Suprapubic skin (tissue), 3 donors: ENCODE measurements around the gene ASXL3.

ENCODE experiments used
- EP300 ChIP-seq: sonication (generic); formaldehyde crosslinking; IDR thresholded peaks from one replicate; pipeline ENCODE4 v1.6.1; 2017; ENCODE audit warnings: antibody characterized with exemption
- POLR2A ChIP-seq, 2 donors: fragments of 450-650 bp; IDR thresholded peaks; one replicate each; pipeline ENCODE4 v1.6.1; 2017; ENCODE audit warnings: antibody characterized with exemption in 2 of 2, mild to moderate bottlenecking in 2 of 2, moderate library complexity in 2 of 2
- TF ChIP-seq, protein P1 (sequence below), 2 donors: fragments of 200-600 bp in 1 of 2; fragments of 450-650 bp in 1 of 2; sonication (generic) in 1 of 2; IDR thresholded peaks; one replicate each; pipeline ENCODE4 v1.5.1; 2016 to 2019; ENCODE audit warnings: antibody characterized with exemption in 2 of 2, mild to moderate bottlenecking in 1 of 2, moderate library complexity in 1 of 2

DNA sequence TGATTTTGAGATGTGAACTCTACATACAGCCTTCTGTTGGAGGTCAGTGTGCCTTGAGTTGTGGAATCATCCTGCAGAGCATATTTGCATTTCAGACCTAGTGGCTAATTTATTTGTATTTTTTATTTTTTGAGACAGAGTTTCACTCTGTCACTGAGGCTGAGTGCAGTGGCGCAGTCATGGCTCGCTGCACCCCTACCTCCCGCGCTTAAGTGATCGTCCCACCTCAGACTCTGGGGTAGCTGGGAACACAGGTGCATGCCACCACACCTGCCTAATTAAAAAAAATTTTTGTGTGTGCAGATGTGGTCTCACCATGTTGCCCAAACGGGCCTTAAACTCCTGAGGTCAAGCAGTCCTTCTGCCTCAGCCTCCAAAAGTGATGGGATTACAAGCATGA lies 104.4 kb downstream of the ASXL3 start:
- TF ChIP-seq, protein P1, sequence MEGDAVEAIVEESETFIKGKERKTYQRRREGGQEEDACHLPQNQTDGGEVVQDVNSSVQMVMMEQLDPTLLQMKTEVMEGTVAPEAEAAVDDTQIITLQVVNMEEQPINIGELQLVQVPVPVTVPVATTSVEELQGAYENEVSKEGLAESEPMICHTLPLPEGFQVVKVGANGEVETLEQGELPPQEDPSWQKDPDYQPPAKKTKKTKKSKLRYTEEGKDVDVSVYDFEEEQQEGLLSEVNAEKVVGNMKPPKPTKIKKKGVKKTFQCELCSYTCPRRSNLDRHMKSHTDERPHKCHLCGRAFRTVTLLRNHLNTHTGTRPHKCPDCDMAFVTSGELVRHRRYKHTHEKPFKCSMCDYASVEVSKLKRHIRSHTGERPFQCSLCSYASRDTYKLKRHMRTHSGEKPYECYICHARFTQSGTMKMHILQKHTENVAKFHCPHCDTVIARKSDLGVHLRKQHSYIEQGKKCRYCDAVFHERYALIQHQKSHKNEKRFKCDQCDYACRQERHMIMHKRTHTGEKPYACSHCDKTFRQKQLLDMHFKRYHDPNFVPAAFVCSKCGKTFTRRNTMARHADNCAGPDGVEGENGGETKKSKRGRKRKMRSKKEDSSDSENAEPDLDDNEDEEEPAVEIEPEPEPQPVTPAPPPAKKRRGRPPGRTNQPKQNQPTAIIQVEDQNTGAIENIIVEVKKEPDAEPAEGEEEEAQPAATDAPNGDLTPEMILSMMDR (IDR thresholded peaks at IDR 0.05) = no peak
- no peak for TF ChIP-seq POLR2A (IDR thresholded peaks at IDR 0.05)
- TF ChIP-seq EP300 = no peak
